ENCODE results near the gene PDCD7.
"Not testable (repeated sequence)": the region's sequence is repeated elsewhere in the genome, so short reads cannot be mapped to it uniquely, and the experiment has no call there.

PDCD7 gene

DNA sequence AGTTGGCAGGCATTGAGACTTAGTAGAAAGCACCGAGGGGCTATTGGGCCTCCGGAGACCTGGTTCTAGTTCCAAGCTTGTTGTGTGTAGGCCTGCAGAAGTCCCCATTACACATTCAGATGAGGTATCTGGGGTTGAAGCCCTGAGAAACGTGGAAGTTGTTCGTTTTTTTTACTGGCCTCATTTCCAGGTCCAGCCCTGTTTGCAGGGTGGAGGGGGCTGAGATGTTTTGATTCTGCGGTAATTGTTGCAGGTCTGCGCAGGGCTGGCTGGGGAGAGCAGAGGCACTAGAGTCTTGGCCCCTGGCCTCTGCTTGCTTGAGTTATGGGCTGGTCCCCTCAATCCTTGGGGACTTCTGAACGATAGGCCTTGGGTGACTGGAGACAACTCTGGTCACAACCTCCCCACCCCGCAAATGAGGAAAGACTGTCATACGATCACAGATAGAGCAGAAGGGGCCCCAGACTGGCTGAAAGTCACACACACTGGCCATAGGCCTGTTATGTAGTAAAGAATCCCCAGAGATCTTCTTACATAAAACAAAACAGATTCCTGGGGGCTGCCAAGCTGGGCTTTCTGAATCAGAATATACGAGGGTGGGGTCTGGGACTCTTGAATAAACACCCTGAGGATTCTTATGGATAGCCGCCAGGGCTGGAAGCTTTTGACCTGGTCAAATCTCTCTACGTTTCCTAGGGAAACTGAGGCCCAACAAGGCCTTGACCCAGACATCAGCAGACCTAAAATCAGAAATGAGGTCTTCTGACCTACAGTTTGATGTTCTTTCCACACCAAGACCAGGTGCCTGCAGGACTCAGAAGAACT is 41.5 kb downstream of the PDCD7 start:
- no peak for DNase-seq (ENCODE audit: low spot score)

DNA sequence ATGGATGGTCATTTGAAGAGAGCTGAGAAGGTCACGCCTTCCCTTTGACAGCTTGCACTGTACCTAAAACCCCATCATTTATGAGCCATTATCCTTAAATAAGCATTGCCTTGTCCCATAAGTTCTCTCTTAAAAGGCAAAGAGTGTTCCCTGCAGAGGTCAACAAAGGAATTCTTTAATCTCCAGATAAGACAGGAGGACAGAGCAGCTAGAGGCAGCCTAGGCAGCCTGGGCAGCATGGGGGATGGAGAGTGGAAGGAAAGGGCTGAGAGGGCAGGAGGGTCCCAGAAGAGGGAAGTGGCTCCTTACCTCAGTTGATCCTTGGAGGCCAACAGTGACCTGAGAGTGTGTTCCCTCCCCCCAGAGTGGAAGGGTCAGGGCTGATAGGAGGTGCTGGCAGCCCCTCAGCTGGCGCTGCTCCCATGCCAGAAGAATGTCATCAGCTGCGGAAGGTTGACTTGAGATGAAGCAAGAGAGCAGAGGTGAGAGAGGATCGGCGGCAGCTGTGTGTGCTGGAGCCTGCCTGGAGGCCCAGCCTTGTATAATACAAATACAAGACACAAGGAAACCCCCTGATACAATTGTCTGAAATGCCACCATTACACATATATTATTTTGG is 44.3 kb downstream of the PDCD7 start:
- no peak for DNase-seq (ENCODE audit: low spot score)

DNA sequence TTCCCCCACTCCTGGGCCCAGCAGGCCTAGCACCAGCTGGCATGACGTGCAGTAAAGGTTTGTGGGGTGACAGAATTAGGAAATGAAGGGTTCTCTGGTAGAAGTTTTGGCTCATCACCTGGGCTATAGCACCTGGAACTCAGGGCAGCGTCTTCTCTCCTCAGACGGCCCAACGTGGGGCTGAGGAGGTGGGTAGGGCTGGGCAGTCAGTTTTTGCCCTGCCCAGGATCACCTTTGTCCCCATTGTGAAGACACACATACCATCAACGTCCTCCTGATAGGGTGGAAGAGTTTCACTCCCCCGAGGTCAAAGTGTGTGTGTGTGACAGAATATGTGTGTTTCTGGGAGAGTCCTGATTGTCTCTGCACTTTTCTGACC is 45.0 kb downstream of the PDCD7 start:
- DNase-seq (ENCODE audit: low spot score), result no peak

DNA sequence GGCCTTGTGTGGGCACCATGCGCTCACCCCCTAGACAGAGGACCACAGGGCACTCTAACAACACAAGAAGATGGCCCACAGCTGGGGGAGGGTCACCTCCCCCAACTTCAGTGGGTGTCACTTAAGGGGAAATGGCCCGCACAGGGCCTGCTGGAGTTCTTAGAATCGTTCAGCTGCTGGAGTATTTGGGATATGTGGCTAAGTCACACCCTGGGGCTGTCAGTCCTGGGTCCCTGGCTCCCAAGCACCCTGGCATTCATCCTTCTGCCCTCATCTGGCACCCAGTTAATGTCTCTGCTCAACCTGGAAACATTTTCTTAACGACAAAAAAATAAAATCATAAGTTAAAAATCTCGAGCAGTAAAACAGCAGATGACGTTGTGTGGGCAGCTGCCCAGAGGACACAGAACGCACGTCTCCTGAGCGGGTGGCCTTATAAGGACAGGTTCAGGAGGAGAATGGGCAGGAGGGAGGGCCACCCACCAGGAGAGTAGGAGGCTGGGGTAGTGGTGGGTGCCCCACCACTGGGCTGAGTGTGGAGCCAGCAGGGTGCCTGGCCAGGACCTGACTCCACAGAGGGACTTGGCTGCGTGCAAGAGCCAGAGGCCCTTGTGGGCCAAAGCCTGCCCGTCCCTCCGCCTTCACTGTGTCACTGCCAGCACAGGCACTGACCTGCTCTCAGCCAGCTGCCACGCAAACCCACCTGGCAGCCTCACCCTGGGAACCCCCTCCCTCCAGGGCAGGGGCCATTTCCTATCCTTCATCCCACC is 45.5 kb downstream of the PDCD7 start:
- peak; percentile 32 for DNase-seq (ENCODE audit: low spot score)

DNA sequence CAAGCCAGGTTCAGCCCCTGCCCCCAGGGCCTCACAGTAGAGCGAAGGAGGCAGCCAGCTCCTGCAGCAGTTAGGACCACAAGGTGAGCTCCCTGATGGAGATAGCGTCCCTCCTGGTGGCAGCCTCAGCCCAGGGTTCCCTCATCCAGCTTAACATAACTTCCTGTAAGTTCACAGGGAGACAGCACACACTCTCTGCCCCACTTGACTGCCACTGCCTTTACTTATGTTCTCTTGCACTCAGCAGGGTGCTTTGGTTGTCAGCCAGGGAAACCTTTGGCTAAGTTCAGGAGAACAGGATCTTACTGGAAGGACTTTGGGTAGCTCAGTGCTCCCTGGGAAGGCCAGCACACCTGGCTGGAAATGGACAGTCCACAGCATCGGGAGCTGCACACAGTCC is 46.2 kb downstream of the PDCD7 start:
- DNase-seq (ENCODE audit: low spot score), result no peak

DNA sequence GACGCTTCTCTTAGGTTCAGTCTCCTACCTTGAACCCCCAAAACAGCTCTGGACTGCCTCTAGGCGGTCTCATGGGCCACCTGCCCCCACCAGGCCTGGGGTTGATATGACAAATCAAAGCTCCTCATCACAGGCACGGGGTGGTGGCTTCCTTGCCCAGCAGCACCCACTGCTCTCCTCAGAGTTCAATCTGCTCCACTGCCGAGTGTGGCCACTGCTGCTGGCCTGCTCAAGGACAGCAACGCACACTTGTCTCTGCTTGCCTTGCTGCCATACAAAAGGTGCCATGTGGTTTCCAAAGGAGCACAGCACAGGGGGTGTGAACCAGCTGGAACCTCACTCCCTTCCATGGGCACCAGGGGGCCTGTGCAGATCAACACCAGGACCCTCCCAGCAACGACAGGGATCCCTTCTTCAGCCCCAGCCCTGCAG is 46.9 kb downstream of the PDCD7 start:
- DNase-seq (ENCODE audit: low spot score), result no peak

DNA sequence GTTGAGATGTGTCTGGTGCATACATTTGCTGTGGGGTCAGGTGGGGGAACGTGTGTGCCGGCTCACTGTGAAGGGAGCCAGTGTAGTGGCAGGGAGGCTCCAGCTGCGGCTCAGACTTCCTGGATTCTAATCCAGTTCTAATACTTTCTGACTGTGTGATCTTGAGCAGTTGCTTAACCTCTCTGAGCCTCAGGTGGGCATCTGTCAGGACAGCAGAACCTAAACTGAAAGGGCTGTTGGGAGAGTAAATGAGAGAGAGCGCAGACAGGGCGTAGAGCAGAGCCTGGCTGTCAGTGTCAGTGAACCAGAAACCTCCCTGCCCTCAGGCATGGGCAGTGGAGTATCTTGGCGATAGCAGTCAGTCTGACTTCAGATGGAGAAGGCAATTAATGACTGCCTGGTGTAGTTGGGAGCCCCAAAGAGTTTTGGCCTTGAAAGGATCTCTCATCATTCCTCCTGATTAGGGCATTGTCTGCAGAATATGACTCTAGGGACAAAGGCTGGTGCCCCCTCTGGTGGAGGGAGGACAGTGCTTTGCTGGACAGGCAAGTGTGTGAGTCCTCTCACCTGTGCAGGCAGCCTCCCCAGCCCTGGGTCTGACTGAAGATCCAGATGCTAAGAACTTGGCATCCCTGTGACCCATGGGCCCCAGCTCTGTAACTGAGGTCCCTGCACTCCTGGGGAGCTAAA is 47.5 kb downstream of the PDCD7 start:
- DNase-seq (ENCODE audit: low spot score), result no peak

DNA sequence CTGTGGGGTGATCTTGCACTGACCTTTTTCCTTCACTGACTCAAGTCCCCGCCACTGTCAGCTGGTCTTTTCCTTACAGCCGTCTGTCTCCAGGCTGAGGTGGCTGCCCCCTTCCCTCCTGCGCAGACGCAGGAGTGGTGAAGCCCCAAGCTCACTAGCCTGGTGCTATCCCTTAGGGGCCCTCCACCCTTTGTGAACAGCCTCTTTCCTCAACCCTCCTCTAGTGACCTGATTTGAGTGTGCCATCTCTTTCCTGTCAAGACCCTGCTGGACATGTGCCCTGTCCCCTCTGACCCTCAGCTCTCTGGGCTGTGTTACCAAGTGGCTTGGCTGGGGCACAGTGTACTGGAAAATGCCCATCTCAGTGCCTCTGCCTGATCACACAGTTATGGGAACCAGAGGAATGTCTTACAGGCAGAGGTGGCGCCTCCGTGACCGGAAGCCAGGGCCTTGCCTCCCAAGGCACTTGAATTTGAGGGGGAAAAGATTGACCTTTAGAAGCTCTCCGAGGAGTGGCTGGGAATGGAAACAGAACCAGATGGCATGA is 48.3 kb downstream of the PDCD7 start:
- DNase-seq (ENCODE audit: low spot score), result no peak

DNA sequence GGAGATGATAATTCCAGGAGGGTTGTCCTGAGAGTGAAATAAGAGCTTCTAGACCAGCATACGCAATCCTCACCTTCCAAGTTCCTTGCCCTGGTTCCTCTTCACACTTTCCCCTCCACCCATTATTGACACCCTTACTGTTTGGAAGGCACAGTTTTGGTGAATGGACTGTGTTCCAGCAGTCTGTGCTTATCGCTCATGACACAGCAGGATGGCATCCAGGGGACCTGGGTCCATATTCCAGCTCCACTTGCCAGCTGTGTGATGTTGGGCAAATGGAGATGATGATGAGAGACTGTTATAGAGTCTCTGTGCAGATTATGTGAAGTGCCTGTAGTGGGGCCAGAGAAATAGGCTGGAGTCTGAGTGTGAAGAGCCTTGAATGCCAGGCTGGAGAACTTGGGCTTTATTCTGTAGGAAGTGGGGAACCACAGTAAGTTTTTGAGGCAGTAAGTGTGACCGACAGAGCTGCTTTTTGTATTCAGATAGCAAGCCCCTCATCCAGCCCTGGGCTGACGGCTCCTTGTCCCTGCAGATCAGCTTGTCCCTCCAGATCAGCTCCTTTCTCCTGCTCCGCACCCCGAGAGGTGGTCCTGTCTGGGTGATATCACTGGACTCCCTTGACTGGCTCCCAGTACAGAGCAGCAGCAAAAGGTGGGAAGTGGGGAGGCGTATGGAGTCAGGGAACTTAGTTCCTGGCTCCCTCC is 49.0 kb downstream of the PDCD7 start:
- no peak for DNase-seq (ENCODE audit: low spot score)

DNA sequence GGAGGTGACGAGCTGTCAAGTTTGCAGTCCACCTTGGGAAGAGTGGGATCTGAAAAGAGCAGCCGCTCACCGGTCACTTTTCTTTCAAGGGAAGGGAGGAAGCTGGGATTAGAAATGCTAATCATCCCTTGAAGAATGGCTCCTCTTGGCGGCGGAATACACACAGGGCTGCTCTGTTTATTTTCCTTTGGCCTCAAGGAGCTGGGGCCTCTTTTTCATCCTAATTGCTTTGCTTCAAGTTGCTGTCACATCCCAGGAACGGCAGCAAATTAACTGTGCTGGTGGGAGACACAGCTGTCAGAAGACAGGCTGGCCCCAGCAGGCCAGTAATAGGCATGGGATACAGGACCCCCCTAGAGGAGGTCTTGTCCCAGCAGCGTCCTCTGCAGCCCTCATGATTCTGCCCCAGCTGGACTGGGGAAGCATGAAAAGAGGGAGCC is 50.3 kb downstream of the PDCD7 start:
- DNase-seq (ENCODE audit: low spot score), result peak; percentile 55

DNA sequence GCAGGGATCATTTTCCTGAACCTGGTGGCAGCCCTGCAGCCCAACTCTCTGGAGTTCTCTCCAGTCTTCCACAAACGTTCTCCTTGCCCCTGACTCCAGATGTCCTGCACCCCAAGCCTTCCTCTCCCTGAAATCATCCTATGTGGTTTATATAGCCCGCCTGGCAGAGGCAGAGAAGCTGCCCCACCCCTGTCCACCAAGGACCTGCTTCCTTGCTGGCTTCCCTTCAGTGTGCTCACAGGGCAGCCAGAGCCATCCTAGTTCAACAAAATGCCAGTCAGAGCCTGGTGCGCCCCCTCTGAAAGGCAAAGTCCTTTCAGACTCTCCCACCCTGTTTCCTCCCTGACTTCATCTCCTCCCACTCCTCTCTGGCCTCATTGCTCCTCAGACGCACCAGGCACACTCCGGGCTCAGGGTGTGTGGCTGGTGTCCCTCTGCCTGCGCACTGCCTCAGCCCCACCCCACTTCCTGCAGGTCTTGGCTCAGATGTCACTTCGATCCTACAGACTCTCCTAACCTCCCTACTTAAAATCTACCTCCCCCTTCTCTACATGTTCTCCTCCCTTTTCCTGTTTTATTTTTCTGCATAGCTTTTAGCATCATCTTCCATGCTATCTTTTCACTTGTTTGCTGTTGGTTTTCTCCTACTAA is 51.2 kb downstream of the PDCD7 start:
- no peak for DNase-seq (ENCODE audit: low spot score)

DNA sequence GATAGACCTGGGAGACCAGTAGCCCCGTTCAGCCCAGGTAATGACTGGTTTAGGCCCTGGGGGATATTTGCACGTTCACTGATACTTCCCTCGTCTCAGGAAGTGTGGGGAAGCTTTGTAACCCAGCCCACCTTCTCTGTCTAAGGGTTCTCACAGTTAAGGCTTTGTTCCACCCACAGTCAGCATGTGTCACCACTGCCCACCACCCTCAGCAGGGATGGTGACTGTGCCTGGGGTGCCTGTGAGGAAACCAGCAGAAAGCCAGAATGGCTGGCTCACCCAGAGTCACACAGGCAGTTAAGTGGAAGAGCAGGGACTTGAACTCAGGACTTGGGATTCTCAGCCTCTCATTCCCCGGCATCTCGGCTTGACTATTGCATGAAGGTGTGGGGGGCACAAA is 51.9 kb downstream of the PDCD7 start:
- DNase-seq (ENCODE audit: low spot score), result no peak

DNA sequence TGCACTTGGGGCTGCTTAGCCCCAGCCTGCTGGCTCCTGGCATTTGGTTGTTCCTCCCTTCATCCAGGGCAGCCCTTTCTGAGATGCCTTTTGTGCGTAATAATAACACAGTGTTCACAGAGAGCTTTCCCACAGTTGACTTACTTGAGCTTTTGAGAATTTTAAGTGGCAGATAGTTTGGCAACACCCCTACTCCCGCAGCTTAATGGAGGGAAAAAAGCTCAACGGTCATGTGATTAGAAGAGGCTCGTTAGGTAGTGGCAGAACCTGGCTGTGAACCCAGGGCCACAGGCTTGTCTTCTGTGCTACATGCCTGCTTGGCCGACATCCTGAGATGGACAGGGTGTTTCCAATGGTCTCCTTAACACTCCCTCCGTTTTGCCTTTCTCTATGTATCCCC is 52.3 kb downstream of the PDCD7 start:
- DNase-seq (ENCODE audit: low spot score), result no peak

DNA sequence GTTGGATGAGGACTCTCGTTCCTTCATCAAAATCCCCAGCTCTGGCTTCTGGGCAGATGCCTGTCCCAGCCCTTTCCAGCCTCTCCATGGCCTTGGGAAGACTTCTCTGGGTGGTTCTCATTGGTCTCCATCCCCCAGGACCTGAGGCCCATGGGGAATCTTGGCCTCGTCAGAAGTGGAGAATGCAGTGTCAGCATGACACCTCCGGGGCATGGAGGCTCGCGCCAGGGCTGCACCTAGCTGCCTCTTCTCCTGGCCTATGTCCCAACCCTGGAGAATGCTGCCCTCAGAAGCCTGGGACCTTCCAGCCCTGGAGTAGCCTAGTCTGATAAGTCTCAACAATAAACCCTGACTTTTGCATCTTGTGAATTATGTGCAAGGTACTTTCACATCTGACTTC is 54.0 kb downstream of the PDCD7 start:
- no peak for DNase-seq (ENCODE audit: low spot score)

DNA sequence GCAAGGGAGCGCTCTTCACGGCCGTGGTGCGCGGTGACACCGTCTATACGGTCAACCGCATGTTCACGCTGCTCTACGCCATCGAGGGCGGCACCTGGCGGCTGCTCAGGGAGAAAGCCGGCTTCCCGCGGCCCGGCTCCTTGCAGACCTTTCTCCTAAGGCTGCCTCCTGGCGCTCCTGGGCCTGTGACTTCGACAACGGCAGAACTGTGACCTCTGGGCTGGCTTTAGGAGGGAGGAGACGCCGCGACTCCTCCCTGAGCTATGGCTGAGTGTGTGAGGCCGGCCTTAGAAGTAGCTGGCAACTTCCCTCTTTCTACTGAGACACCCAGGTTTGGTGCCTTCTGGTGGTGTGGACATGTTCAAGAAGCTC is 55.6 kb downstream of the PDCD7 start:
- DNase-seq (ENCODE audit: low spot score), result no peak

DNA sequence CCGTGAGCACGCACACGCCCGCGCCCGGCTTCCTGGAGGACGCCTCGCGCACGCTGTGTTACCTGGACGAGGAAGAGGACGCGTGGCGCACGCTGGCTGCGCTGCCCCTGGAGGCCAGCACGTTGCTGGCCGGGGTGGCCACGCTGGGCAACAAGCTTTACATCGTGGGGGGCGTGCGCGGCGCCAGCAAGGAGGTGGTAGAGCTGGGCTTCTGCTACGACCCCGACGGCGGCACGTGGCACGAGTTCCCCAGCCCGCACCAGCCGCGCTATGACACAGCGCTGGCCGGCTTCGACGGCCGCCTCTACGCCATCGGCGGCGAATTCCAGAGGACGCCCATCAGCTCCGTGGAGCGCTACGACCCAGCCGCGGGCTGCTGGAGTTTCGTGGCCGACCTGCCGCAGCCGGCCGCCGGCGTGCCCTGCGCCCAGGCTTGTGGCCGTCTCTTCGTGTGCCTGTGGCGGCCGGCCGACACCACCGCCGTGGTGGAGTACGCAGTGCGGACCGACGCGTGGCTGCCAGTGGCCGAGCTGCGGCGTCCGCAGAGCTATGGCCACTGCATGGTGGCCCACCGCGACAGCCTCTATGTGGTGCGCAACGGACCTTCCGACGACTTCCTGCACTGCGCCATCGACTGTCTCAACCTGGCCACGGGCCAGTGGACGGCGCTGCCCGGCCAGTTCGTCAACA is 56.2 kb downstream of the PDCD7 start:
- DNase-seq (ENCODE audit: low spot score), result no peak

DNA sequence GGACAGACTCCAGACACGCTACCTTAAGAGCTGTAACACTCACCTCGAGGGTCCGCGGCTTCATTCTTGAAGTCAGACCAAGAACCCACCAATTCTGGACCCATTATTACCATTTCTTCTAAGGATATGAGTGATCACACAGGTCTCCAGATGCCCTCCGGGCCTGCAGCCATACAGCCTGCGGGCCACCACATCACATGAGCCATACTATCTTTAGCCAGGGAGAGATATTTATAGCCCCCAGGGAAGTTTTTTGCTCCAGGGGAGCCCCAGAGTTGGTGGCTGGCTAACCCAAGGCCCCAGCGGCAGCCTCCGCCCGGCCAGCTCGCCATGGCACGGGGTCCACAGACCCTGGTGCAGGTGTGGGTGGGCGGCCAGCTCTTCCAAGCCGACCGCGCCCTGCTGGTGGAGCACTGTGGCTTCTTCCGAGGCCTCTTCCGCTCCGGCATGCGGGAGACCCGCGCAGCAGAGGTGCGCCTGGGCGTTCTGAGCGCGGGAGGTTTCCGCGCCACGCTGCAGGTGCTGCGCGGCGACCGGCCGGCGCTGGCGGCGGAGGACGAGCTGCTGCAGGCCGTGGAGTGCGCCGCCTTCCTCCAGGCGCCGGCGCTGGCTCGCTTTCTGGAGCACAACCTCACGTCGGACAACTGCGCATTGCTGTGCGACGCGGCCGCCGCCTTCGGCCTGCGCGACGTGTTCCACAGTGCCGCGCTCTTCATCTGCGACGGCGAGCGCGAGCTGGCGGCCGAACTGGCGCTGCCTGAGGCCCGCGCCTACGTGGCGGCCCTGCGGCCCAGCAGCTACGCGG is 56.9 kb downstream of the PDCD7 start, which contains the start of gene KBTBD13:
Gene KBTBD13, plus strand, starts transcription at position 261 of the 805 bp plus-strand sequence. Its CDS starts 70 bp downstream, at position 331.
- no peak for DNase-seq (ENCODE audit: low spot score)

DNA sequence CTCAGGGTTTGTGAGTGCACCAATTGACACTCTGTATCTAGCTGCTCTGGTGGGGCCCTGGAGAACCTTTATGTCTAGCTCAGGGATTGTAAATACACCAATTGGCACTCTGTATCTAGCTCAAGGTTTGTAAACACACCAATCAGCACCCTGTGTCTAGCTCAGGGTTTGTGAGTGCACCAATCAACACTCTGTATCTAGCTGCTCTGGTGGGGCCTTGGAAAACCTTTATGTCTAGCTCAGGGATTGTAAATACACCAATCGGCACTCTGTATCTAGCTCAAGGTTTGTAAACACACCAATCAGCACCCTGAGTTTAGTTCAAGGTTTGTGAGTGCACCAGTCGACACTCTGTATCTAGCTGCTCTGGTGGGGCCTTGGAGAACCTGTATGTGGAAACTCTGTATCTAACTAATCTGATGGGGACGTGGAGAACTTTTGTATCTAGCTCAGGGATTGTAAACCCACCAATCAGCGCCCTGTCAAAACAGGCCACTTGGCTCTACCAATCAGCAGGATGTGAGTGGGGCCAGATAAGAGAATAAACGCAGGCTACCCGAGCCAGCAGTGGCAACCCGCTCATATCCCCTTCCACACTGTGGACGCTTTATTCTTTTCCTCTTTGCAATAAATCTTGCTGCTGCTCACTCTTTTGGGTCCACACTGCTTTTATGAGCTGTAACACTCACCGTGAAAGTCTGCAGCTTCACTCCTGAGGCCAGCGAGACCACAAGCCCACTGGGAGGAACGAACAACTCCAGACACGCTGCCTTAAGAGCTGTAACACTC is 57.8 kb downstream of the PDCD7 start:
- DNase-seq (ENCODE audit: low spot score), result not testable (repeated sequence)

Measured in globus pallidus (tissue), 1 donor.